ENCODE results near the gene CCDC148.

GRCh38 chr2:158381978-158382377 lies 74.6 kb downstream of the CCDC148 start:
- no peak for TF ChIP-seq CTCF (conservative IDR thresholded peaks at IDR 0.05; ENCODE audit: low read depth, low read length)
- TF ChIP-seq EZH2 (IDR thresholded peaks at IDR 0.05; ENCODE audit: low read length, unreplicated experiment), result no peak
- no peak for TF ChIP-seq EZH2phosphoT487 (IDR thresholded peaks at IDR 0.05; ENCODE audit: borderline replicate concordance, low read length)

Data from PC-3 (cell line).